SK-N-SH treated with all-trans-retinoic acid at 6 μM for 48 hours (cell line): ENCODE data around the gene MAST4.

Experiments used
- ARNTL ChIP-seq: fragments of 450-650 bp; formaldehyde crosslinking; IDR thresholded peaks from 2 replicates; pipeline ENCODE4 v1.5.0; 2020; ENCODE audit warnings: low read depth, mild to moderate bottlenecking, moderate library complexity, borderline replicate concordance
- CSDC2 ChIP-seq: fragments of 250-450 bp; sonication (Bioruptor Pico); IDR thresholded peaks from 2 replicates; pipeline ENCODE4 v1.5.0; 2020; ENCODE audit warnings: mild to moderate bottlenecking, moderate library complexity
- ESRRG ChIP-seq: fragments of 250-450 bp; sonication (Bioruptor Pico); IDR thresholded peaks from 2 replicates; pipeline ENCODE4 v1.6.1; 2021; ENCODE audit warnings: mild to moderate bottlenecking
- PATZ1 ChIP-seq: fragments of 250-450 bp; sonication (Bioruptor Pico); IDR thresholded peaks from 2 replicates; pipeline ENCODE4 v1.8.0; 2020; ENCODE audit warnings: mild to moderate bottlenecking, moderate library complexity, borderline replicate concordance
- PPARA ChIP-seq: fragments of 250-450 bp; sonication (Bioruptor Pico); IDR thresholded peaks from 2 replicates; pipeline ENCODE4 v1.5.0; 2020; ENCODE audit warnings: mild to moderate bottlenecking, borderline replicate concordance
- RARB ChIP-seq: fragments of 250-450 bp; sonication (Bioruptor Pico); IDR thresholded peaks from 2 replicates; pipeline ENCODE4 v1.8.0; 2021; ENCODE audit warnings: mild to moderate bottlenecking, moderate library complexity
- SNAI2 ChIP-seq: fragments of 250-450 bp; sonication (Bioruptor Pico); IDR thresholded peaks from 2 replicates; pipeline ENCODE4 v1.5.0; 2020; ENCODE audit warnings: mild to moderate bottlenecking, moderate library complexity
- ZNF565 ChIP-seq: fragments of 450-650 bp; formaldehyde crosslinking; conservative IDR thresholded peaks from 2 replicates; pipeline ENCODE4 v1.5.0; 2020; ENCODE audit warnings: low read depth, mild to moderate bottlenecking, moderate library complexity

DNA sequence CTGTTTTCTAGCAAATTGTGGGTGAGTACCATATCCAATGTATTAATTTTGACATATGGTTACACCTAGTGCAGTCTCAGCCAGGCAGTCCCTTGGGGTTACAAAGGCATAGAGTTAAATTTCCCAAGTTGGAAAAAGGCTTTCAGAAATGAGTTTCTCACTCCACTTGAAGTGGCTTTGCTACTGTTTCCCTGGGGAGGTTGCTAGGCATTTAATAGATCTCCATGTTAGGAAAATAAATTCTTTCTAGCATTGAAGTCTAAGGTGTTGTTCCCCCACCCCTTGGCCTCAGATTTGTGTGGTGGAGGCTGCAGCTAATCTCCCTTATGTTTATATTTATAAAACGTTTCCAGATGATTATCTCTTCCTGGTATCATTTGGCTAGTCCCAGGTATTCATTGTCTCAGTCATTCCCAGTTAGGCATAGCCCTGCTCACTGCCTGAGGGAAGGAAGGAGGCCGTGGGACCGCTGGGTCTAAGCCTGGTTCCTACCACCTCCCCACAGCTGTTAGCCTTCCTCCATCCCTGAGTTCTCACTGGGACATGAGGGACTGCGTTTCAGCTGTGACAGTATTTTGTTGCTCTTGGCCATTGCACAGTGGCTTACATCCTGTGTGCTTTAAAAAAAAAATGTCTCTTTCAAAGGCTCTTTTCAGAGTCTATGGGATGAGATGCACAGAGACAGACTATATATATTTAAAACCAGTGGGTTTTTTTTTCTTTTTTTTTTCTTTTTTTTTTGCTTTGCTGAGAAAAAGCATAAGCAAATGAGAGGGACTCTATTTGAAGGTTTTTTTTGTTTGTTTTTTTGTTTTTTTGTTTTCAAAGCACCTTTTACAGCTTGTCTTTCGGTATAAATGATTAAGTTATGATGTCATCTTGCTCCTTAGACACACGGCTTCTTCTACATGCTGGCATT, 121.5 kb downstream of the MAST4 start:
- TF ChIP-seq ZNF565 (CRISPR knock-in tag) (no peak), SNAI2 (CRISPR knock-in tag) (no peak), CSDC2 (CRISPR knock-in tag) (no peak), ESRRG (CRISPR knock-in tag) (no peak), RARB (no peak), PPARA (CRISPR knock-in tag) (no peak), ARNTL (CRISPR knock-in tag) (no peak), PATZ1 (CRISPR knock-in tag) (no peak)
